Stomach (tissue), 4 donors: ENCODE data around the gene FNDC3B.
"Not testable (repeated sequence)": the region's sequence is repeated elsewhere in the genome, so short reads cannot be mapped to it uniquely, and the experiment has no call there.

Source experiments
- CTCF ChIP-seq, 7 experiments: fragments of 450-650 bp in 4 of 7; fragments of 200-600 bp in 3 of 7; sonication (generic) in 3 of 7; IDR thresholded peaks; one replicate each; pipeline ENCODE4 v1.5.1; 2016 to 2019; ENCODE audit warnings: antibody characterized with exemption in 7 of 7, control low read depth in 2 of 7, mild to moderate bottlenecking in 1 of 7
- POLR2A ChIP-seq, 4 donors: fragments of 450-650 bp; IDR thresholded peaks; one replicate each; pipeline ENCODE4 v1.6.1; 2016; ENCODE audit warnings: antibody characterized with exemption in 4 of 4, control low read depth in 2 of 4, mild to moderate bottlenecking in 1 of 4, moderate library complexity in 1 of 4

GRCh38 chr3:172368556-172368955, 329.2 kb downstream of the FNDC3B start:
- TF ChIP-seq CTCF, POLR2A (IDR thresholded peaks at IDR 0.05): not testable (repeated sequence)
